ENCODE results near the gene WWOX.
A peak's percentile ranks its signal among the peaks of the same experiment; 100 is the strongest.

- TF ChIP-seq CTCF (IDR thresholded peaks at IDR 0.05; ENCODE audit: poor library complexity) (peak; percentile 39), EZH2 (IDR thresholded peaks at IDR 0.05; ENCODE audit: borderline replicate concordance) (no peak)
These were observed 128.4 kb downstream of the WWOX start for GRCh38 chr16:78227855-78228254.

All from hepatocyte (in vitro differentiated cells).